OCI-LY3 (cell line): ENCODE data around the gene BICD2.
"Not testable (repeated sequence)": the region's sequence is repeated elsewhere in the genome, so short reads cannot be mapped to it uniquely, and the experiment has no call there.

Experiments
- H2AFZ ChIP-seq: fragments of 200-600, 300-600 bp; shearing (Covaris generic); 2 replicates; pipeline ENCODE4 v1.6.0; 2014; ENCODE audit warnings: antibody characterized with exemption, low read depth, low read length
- H3K27ac ChIP-seq: fragments of 200-600, 300-600 bp; sonication (generic); 2 replicates; pipeline ENCODE4 v1.5.1; 2014; ENCODE audit warnings: mild to moderate bottlenecking, low read length, moderate library complexity, mixed read lengths
- H3K27me3 ChIP-seq: fragments of 200-600, 300-600 bp; sonication (generic); 2 replicates; pipeline ENCODE4 v1.6.1; 2014; ENCODE audit warnings: low read depth, low read length, mixed read lengths
- H3K36me3 ChIP-seq: fragments of 200-600, 300-600 bp; sonication (generic); replicated peaks from 2 replicates; pipeline ENCODE3; 2014; ENCODE audit warnings: low read depth, low read length, mixed read lengths
- H3K4me1 ChIP-seq: fragments of 300-600, 200-600 bp; sonication (generic); 2 replicates; pipeline ENCODE4 v1.6.1; 2014; ENCODE audit warnings: low read length, mixed read lengths
- H3K4me2 ChIP-seq: fragments of 200-600, 300-600 bp; sonication (generic); 2 replicates; pipeline ENCODE4 v1.6.1; 2014; ENCODE audit warnings: low read length, mixed read lengths
- H3K4me3 ChIP-seq: fragments of 300-600, 200-600 bp; sonication (generic); 2 replicates; pipeline ENCODE4 v1.5.1; 2014; ENCODE audit warnings: antibody characterized with exemption, mild to moderate bottlenecking, low read length, moderate library complexity
- H3K79me2 ChIP-seq: fragments of 300-600, 200-600 bp; shearing (Covaris generic); 2 replicates; pipeline ENCODE4 v1.6.1; 2014; ENCODE audit warnings: mild to moderate bottlenecking, low read length, mixed read lengths
- H3K9ac ChIP-seq: fragments of 300-600, 200-600 bp; shearing (Covaris generic); 2 replicates; pipeline ENCODE4 v1.6.0; 2014; ENCODE audit warnings: mild to moderate bottlenecking, low read length, moderate library complexity
- H3K9me3 ChIP-seq: fragments of 200-600, 300-600 bp; shearing (Covaris generic); 2 replicates; pipeline ENCODE4 v1.6.1; 2014; ENCODE audit warnings: low read length, mixed read lengths; ENCODE audit not compliant: insufficient read depth
- H4K20me1 ChIP-seq: fragments of 200-600, 300-600 bp; sonication (generic); 2 replicates; pipeline ENCODE4 v1.6.1; 2016; ENCODE audit warnings: low read length, mixed read lengths; ENCODE audit not compliant: insufficient read depth
- CTCF ChIP-seq: fragments of 200-600, 300-600 bp; sonication (generic); IDR thresholded peaks from 2 replicates; pipeline ENCODE4 v1.5.1; 2014; ENCODE audit warnings: antibody characterized with exemption, low read length, low read depth
- EZH2phosphoT487 ChIP-seq: fragments of 200-600 bp; shearing (Covaris generic); IDR thresholded peaks from 2 replicates; pipeline ENCODE4 v1.6.1; 2018; ENCODE audit warnings: antibody characterized with exemption, mixed run types, low read depth

BICD2 gene

GRCh38 chr9:92764381-92764987 lies at the start of gene BICD2:
TSS of gene BICD2 (minus strand) at chr9:92764833. CDS start at chr9:92764744, 89 bp downstream.
- peak within 1 kb of the TSS; percentile 98 for H3K4me3 ChIP-seq
- H4K20me1 ChIP-seq = peaks cover 42% of the 10 kb centered on the region
- H3K9me3 ChIP-seq = no peaks in the 10 kb centered on the region
- peak within 1 kb of the TSS; percentile 95 for H3K27ac ChIP-seq
- peak within 1 kb of the TSS; percentile 100 for H3K4me2 ChIP-seq
- no peak for TF ChIP-seq EZH2phosphoT487
- TF ChIP-seq CTCF = no peak
- peak within 1 kb of the TSS; percentile 99 for H3K9ac ChIP-seq
- H3K36me3 ChIP-seq = no peaks in the 10 kb centered on the region
- no peaks in the 10 kb centered on the region for H3K27me3 ChIP-seq
- H3K4me1 ChIP-seq = peaks cover 28% of the 10 kb centered on the region
- H2AFZ ChIP-seq = peak within 1 kb of the TSS; percentile 76; the same call in 1 of the 2 replicates
- H3K79me2 ChIP-seq = peaks cover 52% of the 10 kb centered on the region

DNA sequence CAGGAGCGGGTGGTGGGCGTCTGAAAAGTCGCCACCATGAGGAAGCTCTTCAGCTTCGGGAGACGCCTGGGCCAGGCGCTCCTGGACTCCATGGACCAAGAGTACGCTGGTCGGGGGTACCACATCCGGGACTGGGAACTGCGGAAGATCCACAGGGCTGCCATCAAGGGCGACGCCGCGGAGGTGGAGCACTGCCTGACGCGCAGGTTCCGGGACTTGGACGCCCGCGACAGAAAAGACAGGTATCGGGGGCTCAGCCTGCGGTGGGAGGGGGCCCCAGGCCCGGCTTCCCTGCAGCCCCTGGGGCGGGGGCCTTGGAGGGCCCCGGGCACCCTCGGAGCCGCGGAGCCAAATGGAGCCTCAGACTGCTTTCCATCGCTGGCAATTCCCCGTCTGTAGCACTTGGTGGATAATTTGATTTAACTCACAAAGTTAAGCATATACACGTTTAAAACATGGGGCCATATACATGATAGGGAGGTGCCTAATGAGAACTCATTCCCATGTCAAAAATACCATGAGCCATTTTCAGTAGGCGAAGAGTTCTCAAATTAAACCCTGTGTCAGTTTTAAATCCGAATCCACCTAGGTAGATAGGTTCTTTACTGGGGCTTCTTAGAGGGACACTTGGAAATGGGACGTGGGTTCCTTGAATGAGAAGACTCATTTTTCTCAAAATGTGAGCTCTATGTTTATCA lies 45.1 kb upstream of the BICD2 start:
- not testable (repeated sequence) for H3K4me2 ChIP-seq, H2AFZ ChIP-seq, H3K36me3 ChIP-seq, H3K4me3 ChIP-seq, H3K9ac ChIP-seq, H4K20me1 ChIP-seq, H3K4me1 ChIP-seq, H3K27ac ChIP-seq, H3K27me3 ChIP-seq, H3K79me2 ChIP-seq, H3K9me3 ChIP-seq

DNA sequence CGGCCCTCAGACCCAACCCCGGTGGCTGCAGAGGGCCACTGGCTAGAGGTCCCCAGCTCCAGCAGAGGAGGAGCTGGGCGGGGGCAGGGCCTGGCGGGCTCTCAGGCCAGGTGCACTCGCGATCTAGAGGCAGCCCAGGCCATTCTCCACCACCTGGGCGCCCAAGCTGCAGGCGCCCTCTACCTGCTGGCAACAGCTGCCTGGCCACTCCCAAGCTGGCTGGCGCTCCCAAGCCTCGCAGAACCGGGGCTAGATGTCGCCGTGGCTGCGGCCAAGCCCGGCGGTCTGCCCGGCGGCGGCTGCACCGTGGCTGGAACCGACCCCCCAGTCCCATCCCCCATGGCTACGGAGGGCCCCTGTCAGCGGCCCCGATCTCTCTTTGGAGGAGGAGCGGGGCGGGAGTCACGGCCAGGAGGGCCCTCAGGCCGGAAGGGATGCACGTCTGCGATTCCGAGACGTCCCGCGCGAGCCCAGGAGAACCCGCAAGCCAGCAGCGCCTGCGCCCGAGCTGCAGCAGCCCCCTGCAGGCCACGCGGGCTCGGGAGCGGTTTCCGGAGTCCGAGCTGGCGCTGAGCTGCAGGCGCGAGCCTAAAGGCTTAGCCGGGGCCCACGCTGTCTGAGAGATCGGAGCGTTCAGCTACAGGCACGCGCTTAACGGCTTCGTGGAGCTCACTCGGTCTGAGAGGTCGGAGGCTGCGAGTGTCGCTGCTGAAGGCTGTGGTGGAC lies 44.3 kb upstream of the BICD2 start:
- TF ChIP-seq EZH2phosphoT487 = no peak
- Histone ChIP-seq H4K20me1 (no peaks in the 10 kb centered on the region), H3K4me3 (no peak overlapping the region), H3K4me2 (no peak overlapping the region), H3K79me2 (no peaks in the 10 kb centered on the region), H3K9me3 (no peaks in the 10 kb centered on the region), H3K27me3 (no peaks in the 10 kb centered on the region), H3K36me3 (no peaks in the 10 kb centered on the region), H2AFZ (no peak overlapping the region), H3K9ac (no peak overlapping the region), H3K27ac (no peak overlapping the region), H3K4me1 (no peaks in the 10 kb centered on the region)

DNA sequence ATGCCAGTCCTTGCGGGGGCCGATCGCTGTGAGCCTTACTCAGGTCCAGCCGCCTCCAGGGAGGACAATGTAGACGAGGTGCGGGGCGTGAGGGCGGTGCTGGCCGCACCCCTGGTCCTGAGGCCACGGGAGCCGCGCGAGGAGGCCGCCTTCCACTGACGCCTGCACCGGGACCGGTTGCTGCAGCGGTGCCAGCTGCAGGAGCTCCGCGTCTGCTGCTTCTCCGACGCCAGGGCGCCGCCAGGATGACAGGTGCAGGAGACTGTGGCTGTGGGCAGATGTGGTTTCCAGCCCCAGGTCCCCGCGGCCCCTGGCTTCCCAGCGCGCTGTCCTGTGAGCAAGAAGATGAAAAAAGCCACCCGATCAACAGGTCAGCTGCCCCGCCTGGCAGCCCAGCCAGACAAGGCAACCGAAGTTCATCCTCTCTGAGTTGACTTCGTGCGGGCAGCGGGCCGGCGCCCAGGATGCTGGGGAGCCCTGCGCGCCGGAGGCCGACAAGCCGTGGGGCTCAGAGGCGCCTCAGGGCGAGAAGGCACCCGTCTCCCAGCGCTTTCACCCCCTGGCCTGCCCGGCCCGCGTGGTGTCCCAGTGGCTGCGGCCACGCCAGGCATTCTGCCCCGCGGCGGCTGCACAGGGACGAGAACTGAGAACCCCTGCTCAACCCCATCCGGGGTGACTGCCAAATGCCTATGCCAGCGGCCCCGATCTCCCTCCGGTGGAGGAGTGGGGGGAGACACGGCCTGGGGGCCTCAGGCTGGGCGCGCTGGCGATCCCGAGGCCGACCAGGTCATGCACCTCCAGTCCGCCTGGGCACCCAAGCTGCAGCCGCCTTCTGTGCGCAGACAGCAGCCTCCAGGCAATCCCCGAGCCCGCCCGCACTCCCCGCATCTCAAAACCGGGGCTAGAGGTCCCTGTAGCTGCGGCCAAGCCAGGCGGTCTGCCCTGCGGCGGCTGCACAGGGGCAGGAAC lies 43.4 kb upstream of the BICD2 start:
- H3K4me1 ChIP-seq = no peaks in the 10 kb centered on the region
- H3K79me2 ChIP-seq = no peaks in the 10 kb centered on the region
- no peaks in the 10 kb centered on the region for H4K20me1 ChIP-seq
- H3K27me3 ChIP-seq = no peaks in the 10 kb centered on the region
- H3K36me3 ChIP-seq = no peaks in the 10 kb centered on the region
- H3K27ac ChIP-seq = no peak overlapping the region
- H3K9me3 ChIP-seq = no peaks in the 10 kb centered on the region
- no peak overlapping the region for H3K9ac ChIP-seq
- no peak overlapping the region for H3K4me2 ChIP-seq
- no peak overlapping the region for H2AFZ ChIP-seq
- H3K4me3 ChIP-seq = no peak overlapping the region
- TF ChIP-seq CTCF (no peak), EZH2phosphoT487 (no peak)
